Sigmoid colon (tissue), 7 donors: Measurements from ENCODE around the gene FSTL4. TPM values are rescaled to one million over a fixed set of nuclear protein-coding genes. Genes with fewer than 3 reads are reported as not detected.

Experiments used
- DNase-seq: peaks from one replicate; pipeline ENCODE4 v3.0.0-alpha.2; 2019
- H3K27ac ChIP-seq, 4 donors: fragments of 200-600 bp; sonication (generic); one replicate each; pipeline ENCODE4 v1.5.1; 2016 to 2019; ENCODE audit warnings: mild to moderate bottlenecking in 1 of 4
- H3K27me3 ChIP-seq, 3 donors: fragments of 200-600 bp; sonication (generic); one replicate each; pipeline ENCODE4 v1.5.1; 2019; ENCODE audit warnings: mild to moderate bottlenecking in 1 of 3
- H3K36me3 ChIP-seq, 4 donors: fragments of 200-600 bp; sonication (generic); one replicate each; pipeline ENCODE4 v1.5.1; 2016 to 2019
- H3K4me1 ChIP-seq, 4 donors: fragments of 200-600 bp; sonication (generic); one replicate each; pipeline ENCODE4 v1.5.1; 2017 to 2019
- H3K4me3 ChIP-seq, 4 donors: fragments of 200-600 bp; sonication (generic); one replicate each; pipeline ENCODE4 v1.5.1; 2017 to 2019; ENCODE audit warnings: mild to moderate bottlenecking in 2 of 4, moderate library complexity in 1 of 4
- H3K9me3 ChIP-seq, 4 donors: fragments of 200-600 bp in 3 of 4; sonication (generic) in 3 of 4; one replicate each; pipeline versions ENCODE4 v1.5.1 to v1.6.1; 2013 to 2019
- CTCF ChIP-seq, 4 experiments: fragments of 450-650 bp in 3 of 4; fragments of 200-600 bp in 1 of 4; IDR thresholded peaks; one replicate each; pipeline ENCODE4 v1.5.1; 2016 to 2019; ENCODE audit warnings: antibody characterized with exemption in 4 of 4, mild to moderate bottlenecking in 3 of 4, moderate library complexity in 2 of 4
- EP300 ChIP-seq, 4 donors: sonication (generic); formaldehyde crosslinking; IDR thresholded peaks; one replicate each; pipeline ENCODE4 v1.6.1; 2017; ENCODE audit warnings: antibody characterized with exemption in 4 of 4
- POLR2A ChIP-seq, 2 donors: fragments of 450-650 bp; IDR thresholded peaks; one replicate each; pipeline ENCODE4 v1.6.1; 2016; ENCODE audit warnings: antibody characterized with exemption in 2 of 2, mild to moderate bottlenecking in 2 of 2, moderate library complexity in 2 of 2
- POLR2AphosphoS5 ChIP-seq, 4 donors: sonication (generic); formaldehyde crosslinking; IDR thresholded peaks; one replicate each; pipeline ENCODE4 v1.6.1; 2017; ENCODE audit warnings: antibody characterized with exemption in 4 of 4
- WGBS, 2 donors: extraction: QIAGEN DNeasy Blood & Tissue Kit; methylation state at CpG; one replicate each; pipeline ENCODE4 v1.1.7; 2013; 5-methylcytosine and 5-hydroxymethylcytosine counted together
- intact Hi-C: fragments of 100-400 bp; cut with DNase I; formaldehyde crosslinking; loops from one replicate; pipeline ENCODE4 v1.15.1; 2023
- polyA plus RNA-seq, 3 donors: library from polyadenylated mRNA; stranded (reverse); fragments of 200-250 nt; gene quantifications; one replicate each; pipeline ENCODE4 v1.2.3, GENCODE V29; 2013
- total RNA-seq, 4 donors: library from RNA; depleted of rRNA; stranded (reverse); fragments of >200 nt; gene quantifications; one replicate each; pipeline ENCODE4 v1.1.0, GENCODE V29; 2016
- donor health status: healthy with polysubstance abuse.
- donor health status: Bipolar disorder and iron deficiency.
- donor health status: healthy.

Gene FSTL4
- total and polyA plus RNA-seq, 7 donors = 0.23 to 0.45 (median 0.28) TPM; not detected in 4

GRCh38 chr5:133441166-133441815 lies 171.1 kb downstream of the FSTL4 start:
- DNase-seq = no peak
- no peak overlapping the region for H3K4me3 ChIP-seq
- H3K27me3 ChIP-seq = no peaks in the 10 kb centered on the region
- 91 to 92% methylated on average over 7 of the region's 7 CpGs for WGBS, 2 donors
- intact Hi-C loops = no loop called here
- no peak overlapping the region for H3K27ac ChIP-seq
- TF ChIP-seq EP300 (IDR thresholded peaks at IDR 0.05) (no peak), POLR2AphosphoS5 (IDR thresholded peaks at IDR 0.05) (no peak), POLR2A (IDR thresholded peaks at IDR 0.05) (no peak), CTCF (IDR thresholded peaks at IDR 0.05) (no peak)
- no peaks in the 10 kb centered on the region for H3K9me3 ChIP-seq
- H3K4me1 ChIP-seq = no peaks in the 10 kb centered on the region
- no peaks in the 10 kb centered on the region for H3K36me3 ChIP-seq

DNA sequence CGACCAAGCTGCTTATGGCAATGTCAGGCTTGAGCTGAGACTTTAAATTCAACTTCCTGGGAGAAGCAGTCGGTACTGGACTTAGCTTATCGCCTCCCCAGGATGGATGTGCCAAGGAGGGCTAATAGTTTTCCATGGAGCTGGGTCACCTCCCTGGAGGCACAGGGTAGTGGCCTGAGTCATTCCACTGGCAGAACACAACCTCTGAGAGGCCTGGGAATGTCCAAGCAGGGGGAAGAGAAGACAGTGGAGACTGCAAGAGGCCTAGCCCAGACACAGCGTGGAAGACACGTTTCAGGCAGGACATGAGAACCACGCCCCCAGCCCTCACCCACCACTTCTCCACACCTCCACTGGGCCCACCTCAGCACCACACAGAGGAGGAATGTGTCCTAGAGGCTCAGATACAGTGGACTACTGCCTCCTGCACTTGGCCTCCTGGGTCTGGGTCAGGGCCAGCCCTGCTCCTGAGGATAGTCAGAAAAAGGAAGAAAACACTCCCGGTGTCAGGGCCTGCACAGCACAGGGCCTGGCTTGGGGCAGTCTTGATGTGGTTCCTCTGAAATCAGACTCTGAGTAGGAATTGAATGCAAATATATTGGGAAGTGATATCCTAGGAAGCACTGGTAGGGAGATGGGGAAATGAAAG lies 171.8 kb downstream of the FSTL4 start:
- Histone ChIP-seq H3K27ac (no peak overlapping the region), H3K4me1 (no peaks in the 10 kb centered on the region), H3K36me3 (no peaks in the 10 kb centered on the region), H3K4me3 (no peak overlapping the region), H3K27me3 (no peaks in the 10 kb centered on the region), H3K9me3 (no peaks in the 10 kb centered on the region)
- TF ChIP-seq CTCF (IDR thresholded peaks at IDR 0.05) (no peak), POLR2AphosphoS5 (IDR thresholded peaks at IDR 0.05) (no peak), EP300 (IDR thresholded peaks at IDR 0.05) (no peak), POLR2A (IDR thresholded peaks at IDR 0.05) (no peak)
- WGBS, 2 donors = 79 to 80% methylated on average over 7 of the region's 7 CpGs
- intact Hi-C loops = no loop called here
- DNase-seq = no peak

DNA sequence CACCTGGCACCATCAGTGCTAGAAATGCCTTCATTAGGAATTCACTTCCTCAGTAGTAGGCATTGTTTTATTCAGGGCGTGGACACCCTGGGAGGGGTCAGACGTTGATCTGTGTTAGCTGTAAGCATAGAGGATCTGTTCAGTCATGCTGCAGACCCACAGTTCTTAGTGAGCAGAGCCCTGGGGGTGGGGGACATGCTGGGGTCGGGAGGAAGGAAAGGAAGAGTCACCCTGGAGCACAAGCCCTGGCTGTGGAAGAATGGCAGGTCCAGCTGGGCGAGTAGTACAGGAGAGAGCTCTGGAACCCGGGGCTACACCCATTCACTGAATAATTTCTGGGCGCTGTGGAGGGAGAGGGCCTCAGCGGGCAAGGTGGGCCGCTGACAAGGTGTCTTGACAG lies 172.5 kb downstream of the FSTL4 start:
- Histone ChIP-seq H3K36me3 (no peaks in the 10 kb centered on the region), H3K9me3 (no peaks in the 10 kb centered on the region), H3K27me3 (no peaks in the 10 kb centered on the region), H3K4me3 (no peak overlapping the region), H3K27ac (no peak overlapping the region), H3K4me1 (no peaks in the 10 kb centered on the region)
- WGBS, 2 donors = 47 to 79% methylated on average over 8 of the region's 8 CpGs
- TF ChIP-seq POLR2A (IDR thresholded peaks at IDR 0.05) = no peak
- no peak for TF ChIP-seq POLR2AphosphoS5 (IDR thresholded peaks at IDR 0.05)
- TF ChIP-seq EP300 (IDR thresholded peaks at IDR 0.05) = no peak
- no peak for TF ChIP-seq CTCF (IDR thresholded peaks at IDR 0.05)
- intact Hi-C loops = no loop called here
- DNase-seq = no peak

- intact Hi-C loops = no loop called here
- no peak for TF ChIP-seq POLR2A (IDR thresholded peaks at IDR 0.05)
- no peak for TF ChIP-seq CTCF (IDR thresholded peaks at IDR 0.05)
Measured at GRCh38 chr5:133438487-133438886, 173.9 kb downstream of the FSTL4 start.

GRCh38 chr5:133434336-133434735 lies 178.0 kb downstream of the FSTL4 start:
- Histone ChIP-seq H3K4me3 (no peak overlapping the region), H3K27me3 (no peaks in the 10 kb centered on the region), H3K9me3 (no peaks in the 10 kb centered on the region), H3K4me1 (no peaks in the 10 kb centered on the region), H3K27ac (no peak overlapping the region), H3K36me3 (no peaks in the 10 kb centered on the region)
- TF ChIP-seq EP300 (IDR thresholded peaks at IDR 0.05) (no peak), POLR2AphosphoS5 (IDR thresholded peaks at IDR 0.05) (no peak), CTCF (IDR thresholded peaks at IDR 0.05) (no peak), POLR2A (IDR thresholded peaks at IDR 0.05) (no peak)
- intact Hi-C loops = no loop called here
- DNase-seq = no peak

More at GRCh38 chr5:133438487-133438886, 173.9 kb downstream of the FSTL4 start:
- Histone ChIP-seq H3K9me3 (no peaks in the 10 kb centered on the region), H3K4me1 (no peaks in the 10 kb centered on the region), H3K27me3 (no peaks in the 10 kb centered on the region), H3K4me3 (no peak overlapping the region), H3K36me3 (no peaks in the 10 kb centered on the region), H3K27ac (no peak overlapping the region)
- DNase-seq = no peak
- WGBS, 2 donors = 93% methylated on average over 3 of the region's 3 CpGs
